A549 treated with Mapracorat at 1 μM for 4 hours (cell line): ENCODE data around the gene PAGE2B. TPM values are rescaled to one million over a fixed set of nuclear protein-coding genes. Genes with fewer than 3 reads are reported as not detected.

Source experiments
- total RNA-seq: library from RNA; stranded (reverse); fragments of 200-300 nt; extraction: Qiagen RNA extraction; gene quantifications from 5 replicates; pipeline ENCODE4 v1.2.3, GENCODE V29; 2022

Gene PAGE2B
- not detected in 5 replicates for total RNA-seq

DNA sequence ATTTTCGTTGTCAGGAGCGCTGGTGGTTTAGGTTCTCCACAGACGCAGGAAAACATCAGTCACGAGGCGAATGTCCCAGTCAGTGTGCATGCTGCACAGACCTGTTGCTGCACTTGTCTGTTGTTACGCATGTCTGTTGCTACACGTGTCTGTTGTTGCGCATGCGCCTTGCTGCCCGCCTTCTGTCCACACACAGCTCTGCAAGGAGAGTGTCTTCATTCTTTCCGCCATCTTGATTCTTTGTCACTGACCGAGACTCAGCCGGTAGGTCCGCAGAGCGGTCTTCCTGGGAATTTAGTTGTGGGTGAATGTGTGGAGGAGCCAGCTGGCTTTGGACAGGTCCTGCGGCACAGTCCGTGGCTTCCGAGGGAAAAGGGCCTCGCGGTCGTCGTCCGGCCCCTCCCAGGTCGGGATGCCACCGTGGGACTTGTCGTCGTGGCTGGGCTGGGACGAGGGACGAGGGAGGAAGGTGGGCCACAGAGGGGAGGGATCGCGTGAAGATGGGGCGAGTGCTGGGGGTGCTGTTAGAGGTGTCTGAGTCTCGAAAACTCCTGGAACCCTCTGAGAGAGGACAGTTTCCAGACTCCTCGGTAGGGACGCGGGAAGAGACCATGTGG is at the start of gene PAGE2B:
Gene PAGE2B (plus strand): TSS at position 180 of the 617 bp plus-strand sequence. CDS start 1,012 bp downstream, outside the sequence.

DNA sequence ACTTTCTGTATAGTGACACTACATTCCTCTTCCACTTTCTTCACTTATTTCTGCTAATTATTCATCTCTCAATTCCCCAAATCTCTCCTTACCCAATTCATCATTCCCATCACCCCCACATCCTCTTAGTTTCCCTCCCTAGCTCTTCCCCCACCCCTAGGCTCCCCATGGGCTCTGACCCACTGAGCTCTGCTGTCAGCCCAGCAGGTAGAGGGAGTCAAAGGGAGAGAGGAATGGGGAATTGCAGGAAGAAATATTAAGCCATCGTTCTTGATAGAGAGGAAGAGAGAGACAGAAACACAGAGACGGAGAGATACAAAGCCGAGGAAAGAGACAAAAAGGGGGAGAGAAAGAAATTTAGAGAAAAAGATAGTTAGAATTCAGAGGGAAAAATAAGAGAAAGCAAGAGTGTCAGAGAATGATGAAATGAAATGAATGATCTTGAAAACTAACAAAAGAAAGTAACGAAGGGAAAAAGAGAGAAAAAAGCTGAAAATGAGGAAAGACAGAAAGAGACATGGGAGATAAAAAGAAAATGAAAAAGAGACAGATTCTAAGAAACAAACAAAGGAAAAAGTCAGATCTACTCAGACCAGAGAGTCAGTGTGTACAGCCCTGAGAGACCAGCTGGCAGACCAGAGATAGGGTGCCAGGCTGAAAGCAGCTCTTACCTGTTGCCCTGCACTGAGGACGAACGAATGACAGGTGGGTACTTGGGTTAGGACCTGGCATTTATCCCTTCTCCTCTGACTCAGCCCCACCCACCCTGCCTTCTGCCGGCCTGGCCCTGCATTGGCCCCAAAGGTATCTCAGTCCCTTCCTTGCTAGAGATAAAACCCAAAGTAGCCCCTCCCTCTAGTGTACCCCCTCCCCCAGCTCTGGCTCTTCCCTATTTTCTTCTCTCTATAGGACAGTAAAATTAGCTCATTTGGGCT is 44.3 kb upstream of the PAGE2B start, which contains the start of gene ALAS2:
Gene ALAS2 (minus strand): TSS at position 707 of the 935 bp plus-strand sequence. CDS start 4,977 bp downstream, outside the sequence.

GRCh38 chrX:55088795-55089489 is 14.1 kb downstream of the PAGE2B start, which contains the start of gene PAGE2:
PAGE2 (plus strand) TSS chrX:55089018; CDS start chrX:55090021, 1,003 bp downstream.

Other genes with a start within 250 kb of the PAGE2B start
- gene TRO, start 154.2 kb upstream of the PAGE2B start, total RNA-seq: 0.35 to 1.4 TPM (median 0.90 TPM) in 5 replicates
- 0.08 to 0.14 TPM (median 0.14 TPM) in 3 of 5 replicates, not detected in the others for gene PFKFB1, start 80.8 kb upstream of the PAGE2B start, total RNA-seq
- gene APEX2, start 74.7 kb upstream of the PAGE2B start, total RNA-seq: 27.1 to 34.6 TPM (median 29.9 TPM) in 5 replicates
- gene ALAS2, start 44.1 kb upstream of the PAGE2B start, total RNA-seq: not detected in 5 replicates
- not detected in 5 replicates for gene PAGE2, start 14.0 kb downstream of the PAGE2B start, total RNA-seq
- not detected in 5 replicates for gene PAGE5, start 145.3 kb downstream of the PAGE2B start, total RNA-seq
- not detected in 5 replicates for gene PAGE3, start 189.9 kb downstream of the PAGE2B start, total RNA-seq